Upper lobe of left lung (tissue), 6 donors: ENCODE data around the gene AQP5. TPM values are rescaled to one million over a fixed set of nuclear protein-coding genes. Genes with fewer than 3 reads are reported as not detected.
"Not testable (repeated sequence)": the region's sequence is repeated elsewhere in the genome, so short reads cannot be mapped to it uniquely, and the experiment has no call there.

Source experiments
- ATAC-seq, 2 donors: fragments of 200-7000 bp; cut with Tn5 transposase; one replicate each; pipeline ENCODE4 v1.9.1; 2022; ENCODE audit warnings: mild to moderate bottlenecking in 2 of 2, moderate library complexity in 2 of 2; ENCODE audit not compliant: low FRiP score in 2 of 2
- DNase-seq, 2 donors: peaks; one replicate each; pipeline ENCODE4 v3.0.0-alpha.2; 2019 to 2020
- H3K27ac ChIP-seq, 4 donors: fragments of 200-600 bp; sonication (generic); one replicate each; pipeline ENCODE4 v1.5.1; 2016 to 2019
- H3K27me3 ChIP-seq, 4 donors: fragments of 200-600 bp; sonication (generic); one replicate each; pipeline ENCODE4 v1.5.1; 2017 to 2019
- H3K36me3 ChIP-seq, 4 donors: fragments of 200-600 bp; sonication (generic); one replicate each; pipeline ENCODE4 v1.5.1; 2016 to 2019
- H3K4me1 ChIP-seq, 4 donors: fragments of 200-600 bp; sonication (generic); one replicate each; pipeline ENCODE4 v1.5.1; 2018 to 2019
- H3K4me3 ChIP-seq, 4 donors: fragments of 200-600 bp; sonication (generic); one replicate each; pipeline ENCODE4 v1.5.1; 2017 to 2019; ENCODE audit warnings: mild to moderate bottlenecking in 2 of 4, moderate library complexity in 1 of 4
- H3K9me3 ChIP-seq, 4 donors: fragments of 200-600 bp; sonication (generic); one replicate each; pipeline ENCODE4 v1.5.1; 2018 to 2019
- CTCF ChIP-seq, 6 experiments: fragments of 450-650 bp in 4 of 6; fragments of 200-600 bp in 2 of 6; sonication (generic) in 2 of 6; IDR thresholded peaks; one replicate each; pipeline ENCODE4 v1.5.1; 2016 to 2019; ENCODE audit warnings: antibody characterized with exemption in 6 of 6
- EP300 ChIP-seq, 4 donors: sonication (generic); formaldehyde crosslinking; IDR thresholded peaks; one replicate each; pipeline ENCODE4 v1.5.1; 2017; ENCODE audit warnings: antibody characterized with exemption in 4 of 4, control low read depth in 2 of 4
- POLR2A ChIP-seq, 4 donors: fragments of 450-650 bp; IDR thresholded peaks; one replicate each; pipeline ENCODE4 v1.5.1; 2016 to 2017; ENCODE audit warnings: antibody characterized with exemption in 4 of 4, mild to moderate bottlenecking in 2 of 4
- POLR2AphosphoS5 ChIP-seq, 2 donors: sonication (generic); formaldehyde crosslinking; IDR thresholded peaks; one replicate each; pipeline ENCODE4 v1.5.1; 2017; ENCODE audit warnings: antibody characterized with exemption in 2 of 2
- WGBS, 2 donors: methylation state at CpG; one replicate each; pipeline ENCODE4 v1.1.5; 2017 to 2018; 5-methylcytosine and 5-hydroxymethylcytosine counted together
- total RNA-seq, 6 donors: library from RNA; depleted of rRNA in 4 of 6; stranded (reverse); fragments of >200 nt in 4 of 6; gene quantifications; one replicate each; pipeline versions ENCODE4 v1.1.0 to v1.2.1, GENCODE V29; 2016 to 2021
- donor health status: DM: no; HTN: no; CAD: no; lungs with moderate emphysema.
- donor health status: DM: no; HTN: yes; CAD: no; lungs with severe emphysema.

AQP5 gene
- total RNA-seq, 6 donors from 2014 or later: 7.3 to 36.6 (median 18.1) TPM

- TF ChIP-seq POLR2AphosphoS5 (IDR thresholded peaks at IDR 0.05): no peak
- no peak for TF ChIP-seq CTCF (IDR thresholded peaks at IDR 0.05)
- no peak for TF ChIP-seq EP300 (IDR thresholded peaks at IDR 0.05)
- TF ChIP-seq POLR2A (IDR thresholded peaks at IDR 0.05): no peak
- no peaks in the 10 kb centered on the region for H3K9me3 ChIP-seq
- peaks cover 6 to 21% (median 17%) of the 10 kb centered on the region in 4 donors for H3K4me1 ChIP-seq
- no peak overlapping the region for H3K27ac ChIP-seq
- no peak overlapping the region for H3K4me3 ChIP-seq
- ATAC-seq (no peak), DNase-seq (peak in 1 of 2 donors; percentile 14)
- 83 to 91% methylated on average over 8 to 9 of the region's 9 CpGs for WGBS, 2 donors
- no peaks in the 10 kb centered on the region for H3K36me3 ChIP-seq
- no peaks in the 10 kb centered on the region for H3K27me3 ChIP-seq
Measured at GRCh38 chr12:49984476-49985359, 23.0 kb downstream of the AQP5 start.

DNA sequence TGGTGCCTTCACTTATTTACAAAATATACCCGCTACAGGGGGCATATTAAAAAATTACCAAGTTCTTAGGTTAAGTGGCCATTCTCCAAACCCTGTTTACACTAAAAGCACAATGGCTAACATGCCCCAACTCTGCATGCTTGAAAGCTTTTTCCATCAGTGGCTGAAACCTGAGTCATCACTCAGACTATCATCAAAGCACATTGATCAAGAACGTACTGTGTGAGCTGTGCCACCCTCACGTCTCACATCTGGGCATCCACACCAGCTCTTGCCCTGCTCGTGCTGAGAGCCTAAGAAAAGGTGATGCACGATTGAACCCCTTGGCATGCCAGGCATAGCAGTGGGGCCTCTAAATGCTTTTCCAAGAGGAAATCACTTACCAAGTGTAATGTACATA is 24.3 kb downstream of the AQP5 start:
- Histone ChIP-seq H3K27me3 (no peaks in the 10 kb centered on the region), H3K9me3 (no peaks in the 10 kb centered on the region), H3K4me1 (peaks cover 6 to 26% (median 23%) of the 10 kb centered on the region in 4 donors), H3K36me3 (peaks cover 0 to under 1% (median 0%) of the 10 kb centered on the region in 4 donors), H3K27ac (no peak overlapping the region), H3K4me3 (no peak overlapping the region)
- ATAC-seq: no peak
- DNase-seq: no peak
- 92 to 94% methylated on average over 5 of the region's 5 CpGs for WGBS, 2 donors
- TF ChIP-seq POLR2A (IDR thresholded peaks at IDR 0.05): no peak
- no peak for TF ChIP-seq EP300 (IDR thresholded peaks at IDR 0.05)
- no peak for TF ChIP-seq POLR2AphosphoS5 (IDR thresholded peaks at IDR 0.05)
- TF ChIP-seq CTCF (IDR thresholded peaks at IDR 0.05): no peak

- peaks cover 6 to 28% (median 23%) of the 10 kb centered on the region in 4 donors for H3K4me1 ChIP-seq
- WGBS, 2 donors: 85 to 89% methylated on average over 3 of the region's 3 CpGs
- not testable (repeated sequence) for DNase-seq
Measured at GRCh38 chr12:49986476-49986875, 24.8 kb downstream of the AQP5 start.

GRCh38 chr12:49987625-49988303 is 26.1 kb downstream of the AQP5 start:
- no peaks in the 10 kb centered on the region for H3K27me3 ChIP-seq
- no peak overlapping the region for H3K4me3 ChIP-seq
- ATAC-seq: no peak
- H3K9me3 ChIP-seq: no peaks in the 10 kb centered on the region
- DNase-seq: peak in 1 of 2 donors; percentile 33
- H3K27ac ChIP-seq: peak overlapping the region in 2 of 4 donors; percentile 9 to 41
- TF ChIP-seq EP300 (IDR thresholded peaks at IDR 0.05) (no peak), POLR2AphosphoS5 (IDR thresholded peaks at IDR 0.05) (no peak), POLR2A (IDR thresholded peaks at IDR 0.05) (no peak), CTCF (IDR thresholded peaks at IDR 0.05) (no peak)
- H3K36me3 ChIP-seq: peaks cover 0 to 10% (median 1%) of the 10 kb centered on the region in 4 donors
- H3K4me1 ChIP-seq: peaks cover 6 to 28% (median 21%) of the 10 kb centered on the region in 4 donors
- 62 to 73% methylated on average over 4 of the region's 4 CpGs for WGBS, 2 donors

More at GRCh38 chr12:49986476-49986875, 24.8 kb downstream of the AQP5 start:
- ATAC-seq, H3K27ac ChIP-seq, H3K27me3 ChIP-seq, H3K36me3 ChIP-seq, H3K9me3 ChIP-seq, H3K4me3 ChIP-seq: not testable (repeated sequence)

DNA sequence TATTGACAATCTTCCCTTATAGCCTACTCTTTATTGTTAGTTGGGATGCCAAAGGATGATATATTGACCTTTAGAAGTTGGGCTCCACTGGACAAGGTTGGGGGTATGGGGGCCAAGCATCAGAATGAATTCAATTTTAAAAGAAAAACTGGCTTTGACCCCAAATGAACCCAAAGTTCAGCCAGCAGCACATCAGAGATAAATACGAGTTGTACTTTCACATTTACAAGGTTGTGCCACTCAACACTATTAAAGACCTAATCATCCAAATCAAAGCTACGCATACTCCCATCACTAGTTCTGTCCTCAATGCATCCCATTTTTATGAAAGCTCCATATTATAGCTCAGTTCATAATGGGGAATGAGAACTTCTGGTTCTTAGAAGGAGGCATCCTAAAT is 27.7 kb downstream of the AQP5 start:
- Histone ChIP-seq H3K4me1 (peaks cover 0 to 17% (median 13%) of the 10 kb centered on the region in 4 donors), H3K36me3 (peaks cover 0 to 19% (median 9%) of the 10 kb centered on the region in 4 donors)
- 80 to 96% methylated on average over 2 of the region's 2 CpGs for WGBS, 2 donors
- DNase-seq, H3K27me3 ChIP-seq, H3K9me3 ChIP-seq, ATAC-seq, H3K27ac ChIP-seq, H3K4me3 ChIP-seq: not testable (repeated sequence)
